Keratinocyte (primary cell): ENCODE measurements around the gene SYNJ1. TPM values are rescaled to one million over a fixed set of nuclear protein-coding genes. Genes with fewer than 3 reads are reported as not detected.

ENCODE experiments used
- DNase-seq: peaks from one replicate; pipeline ENCODE4 v3.0.0-alpha.2; 2011; ENCODE audit warnings: low read depth, missing footprints, low spot score
- FAIRE-seq: peaks from 2 replicates; lab custom pipeline; 2011; peaks lifted over from hg19 to GRCh38; lab: Jason Lieb, UNC
- H2AFZ ChIP-seq: 2 replicates; pipeline ENCODE4 v1.6.0; 2012; ENCODE audit warnings: low read length, control low read depth, inconsistent platforms; ENCODE audit not compliant: control insufficient read depth
- H3K27ac ChIP-seq: 2 replicates; pipeline ENCODE4 v1.5.1; 2011; ENCODE audit warnings: low read length; ENCODE audit not compliant: control insufficient read depth, insufficient read depth
- H3K27me3 ChIP-seq: 3 replicates; pipeline ENCODE4 v1.6.0; 2011; ENCODE audit warnings: low read length; ENCODE audit not compliant: control insufficient read depth, insufficient read depth; ENCODE audit errors: extremely low read depth
- H3K36me3 ChIP-seq, 2 experiments: 2 replicates in 1 of 2; 3 replicates in 1 of 2; pipeline ENCODE4 v1.5.1; 2011; ENCODE audit warnings: low read length in 2 of 2, mild to moderate bottlenecking in 1 of 2; ENCODE audit not compliant: control insufficient read depth in 2 of 2, insufficient read depth in 2 of 2; ENCODE audit errors: extremely low read depth in 1 of 2
- H3K4me1 ChIP-seq: 3 replicates; pipeline ENCODE4 v1.5.1; 2011; ENCODE audit warnings: low read length; ENCODE audit not compliant: control insufficient read depth, insufficient read depth; ENCODE audit errors: extremely low read depth
- H3K4me2 ChIP-seq: 3 replicates; pipeline ENCODE4 v1.6.0; 2011; ENCODE audit warnings: low read depth, low read length; ENCODE audit not compliant: control insufficient read depth, insufficient read depth; ENCODE audit errors: extremely low read depth
- H3K4me3 ChIP-seq, 3 experiments: fragments of 200-600 bp in 1 of 3; sonication (generic) in 1 of 3; 2 replicates in 2 of 3; 3 replicates in 1 of 3; pipeline ENCODE4 v1.5.1; 2011 to 2016; ENCODE audit warnings: low read length in 3 of 3, mild to moderate bottlenecking in 3 of 3, control low read depth in 2 of 3, inconsistent platforms in 1 of 3, low read depth in 1 of 3, mixed read lengths in 1 of 3, mixed run types in 1 of 3, moderate library complexity in 1 of 3; ENCODE audit not compliant: control insufficient read depth in 2 of 3, insufficient read depth in 2 of 3; ENCODE audit errors: extremely low read depth in 1 of 3
- H3K79me2 ChIP-seq: 2 replicates; pipeline ENCODE4 v1.6.0; 2012; ENCODE audit warnings: low read length; ENCODE audit not compliant: control insufficient read depth, insufficient read depth
- H3K9ac ChIP-seq: 3 replicates; pipeline ENCODE4 v1.6.0; 2011; ENCODE audit warnings: low read length; ENCODE audit not compliant: control insufficient read depth, insufficient read depth; ENCODE audit errors: extremely low read depth
- H3K9me1 ChIP-seq: 3 replicates; pipeline ENCODE4 v1.6.0; 2011; ENCODE audit warnings: low read length; ENCODE audit not compliant: control insufficient read depth, insufficient read depth; ENCODE audit errors: extremely low read depth
- H3K9me3 ChIP-seq: 2 replicates; pipeline ENCODE4 v1.5.1; 2012; ENCODE audit warnings: low read depth, low read length; ENCODE audit not compliant: control insufficient read depth
- H4K20me1 ChIP-seq: 3 replicates; pipeline ENCODE4 v1.6.0; 2011; ENCODE audit warnings: low read length; ENCODE audit not compliant: control insufficient read depth, insufficient read depth; ENCODE audit errors: extremely low read depth
- EZH2 ChIP-seq: IDR thresholded peaks from one replicate; pipeline ENCODE4 v1.6.1; 2012; ENCODE audit warnings: inconsistent platforms, mild to moderate bottlenecking, low read length, moderate library complexity
- dilution Hi-C: fragments of 300-500 bp; cut with MboI; formaldehyde crosslinking; loops from one replicate; pipeline ENCODE4 v1.7.0; 2020; ENCODE audit warnings: low sequenced_read_pairs; ENCODE audit not compliant: extremely low pct_ligation_motif_present
- polyA plus RNA-seq, 5 experiments: library from polyadenylated mRNA; depleted of rRNA in 3 of 5; stranded (reverse) in 3 of 5; stranded (forward) in 1 of 5; unstranded in 1 of 5; fragments of >200 nt; gene quantifications; 1 replicate in 1 of 5; 2 replicates in 3 of 5; 3 replicates in 1 of 5; pipeline versions ENCODE4 v1.2.1 to v1.2.3, GENCODE V29; 2011 to 2012; ENCODE audit warnings: missing spikeins in 2 of 5, low read depth in 1 of 5, low replicate concordance in 1 of 5
- TF ChIP-seq, protein P1 (sequence below), 3 experiments: IDR thresholded peaks in 1 of 3; conservative IDR thresholded peaks in 1 of 3; optimal IDR thresholded peaks in 1 of 3; 2 replicates in 2 of 3; 3 replicates in 1 of 3; pipeline versions ENCODE3 to v1.5.1; 2011; ENCODE audit warnings: low read length in 3 of 3, mild to moderate bottlenecking in 3 of 3, moderate library complexity in 2 of 3, control low read depth in 1 of 3, inconsistent platforms in 1 of 3; ENCODE audit not compliant: insufficient read depth in 2 of 3; ENCODE audit errors: extremely low read depth in 1 of 3

SYNJ1 gene
- polyA plus RNA-seq, 1 donor (not counting 4 experiments of a cell fraction or from before 2014, with no cell fraction given) = 4.9 TPM

DNA sequence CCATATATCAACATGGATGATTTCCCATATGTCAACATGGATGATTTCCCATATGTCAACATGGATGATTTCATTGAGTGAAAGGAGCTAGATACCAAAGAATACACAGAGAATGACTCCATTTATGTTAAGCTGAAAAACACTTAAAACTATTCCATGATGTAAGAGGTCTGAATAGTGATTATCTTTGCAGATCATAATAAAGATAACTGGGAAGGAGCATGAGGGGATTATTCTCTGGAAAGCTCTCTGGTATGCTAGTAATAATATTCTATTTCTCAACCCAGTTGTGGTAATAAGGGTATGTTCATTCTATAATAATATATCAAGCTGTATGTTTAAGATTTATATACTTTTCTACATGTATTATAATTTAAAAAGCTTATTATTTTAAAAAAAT is 14.1 kb downstream of the SYNJ1 start:
- H3K4me3 ChIP-seq = no peak overlapping the region
- H4K20me1 ChIP-seq = no peaks in the 10 kb centered on the region
- no peak for DNase-seq
- no peaks in the 10 kb centered on the region for H3K36me3 ChIP-seq
- dilution Hi-C loops = no loop called here
- H3K9me1 ChIP-seq = no peaks in the 10 kb centered on the region
- no peak overlapping the region for H3K9ac ChIP-seq
- no peaks in the 10 kb centered on the region for H3K27me3 ChIP-seq
- H3K79me2 ChIP-seq = no peaks in the 10 kb centered on the region
- peaks cover 4% of the 10 kb centered on the region for H3K4me1 ChIP-seq
- no peak for FAIRE-seq
- TF ChIP-seq, protein P1, sequence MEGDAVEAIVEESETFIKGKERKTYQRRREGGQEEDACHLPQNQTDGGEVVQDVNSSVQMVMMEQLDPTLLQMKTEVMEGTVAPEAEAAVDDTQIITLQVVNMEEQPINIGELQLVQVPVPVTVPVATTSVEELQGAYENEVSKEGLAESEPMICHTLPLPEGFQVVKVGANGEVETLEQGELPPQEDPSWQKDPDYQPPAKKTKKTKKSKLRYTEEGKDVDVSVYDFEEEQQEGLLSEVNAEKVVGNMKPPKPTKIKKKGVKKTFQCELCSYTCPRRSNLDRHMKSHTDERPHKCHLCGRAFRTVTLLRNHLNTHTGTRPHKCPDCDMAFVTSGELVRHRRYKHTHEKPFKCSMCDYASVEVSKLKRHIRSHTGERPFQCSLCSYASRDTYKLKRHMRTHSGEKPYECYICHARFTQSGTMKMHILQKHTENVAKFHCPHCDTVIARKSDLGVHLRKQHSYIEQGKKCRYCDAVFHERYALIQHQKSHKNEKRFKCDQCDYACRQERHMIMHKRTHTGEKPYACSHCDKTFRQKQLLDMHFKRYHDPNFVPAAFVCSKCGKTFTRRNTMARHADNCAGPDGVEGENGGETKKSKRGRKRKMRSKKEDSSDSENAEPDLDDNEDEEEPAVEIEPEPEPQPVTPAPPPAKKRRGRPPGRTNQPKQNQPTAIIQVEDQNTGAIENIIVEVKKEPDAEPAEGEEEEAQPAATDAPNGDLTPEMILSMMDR (optimal IDR thresholded peaks at IDR 0.05 in 1 of 3, IDR thresholded peaks at IDR 0.05 in 1 of 3, conservative IDR thresholded peaks at IDR 0.05 in 1 of 3; ENCODE audit: extremely low read depth in 1 of 3, insufficient read depth in 2 of 3, low read length in 3 of 3) = no peak
- TF ChIP-seq EZH2 = no peak
- no peak overlapping the region for H3K27ac ChIP-seq
- no peaks in the 10 kb centered on the region for H3K9me3 ChIP-seq
- no peak overlapping the region for H2AFZ ChIP-seq
- H3K4me2 ChIP-seq = no peak overlapping the region

DNA sequence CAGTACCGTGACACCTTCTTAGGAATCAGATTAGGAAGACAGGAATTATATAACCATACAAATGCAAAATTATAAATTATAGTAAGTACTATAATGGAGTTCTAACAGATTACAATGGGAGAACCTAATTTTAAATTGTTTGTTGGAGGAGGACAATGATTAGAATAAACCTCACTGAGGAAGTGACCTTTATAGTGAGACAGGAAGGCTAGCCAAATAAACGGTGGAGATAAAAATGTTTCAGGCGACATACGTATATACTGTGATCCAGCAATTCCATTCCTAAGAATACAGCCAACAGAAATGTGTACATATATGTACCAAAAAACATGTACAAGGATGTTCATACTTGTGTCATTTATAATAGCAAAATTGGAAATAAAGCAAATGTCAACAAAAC is 15.2 kb downstream of the SYNJ1 start:
- dilution Hi-C loops = no loop called here

More for the DNA sequence above, 15.2 kb downstream of the SYNJ1 start:
- Histone ChIP-seq H3K79me2 (no peaks in the 10 kb centered on the region), H2AFZ (no peak overlapping the region), H3K27ac (no peak overlapping the region), H4K20me1 (no peaks in the 10 kb centered on the region), H3K9ac (no peak overlapping the region), H3K27me3 (no peaks in the 10 kb centered on the region), H3K9me1 (no peaks in the 10 kb centered on the region), H3K9me3 (no peaks in the 10 kb centered on the region), H3K4me3 (no peak overlapping the region), H3K4me1 (no peaks in the 10 kb centered on the region), H3K4me2 (no peak overlapping the region), H3K36me3 (no peaks in the 10 kb centered on the region)
- FAIRE-seq (no peak), DNase-seq (no peak)
- TF ChIP-seq EZH2 = no peak
- TF ChIP-seq, protein P1 (optimal IDR thresholded peaks at IDR 0.05 in 1 of 3, IDR thresholded peaks at IDR 0.05 in 1 of 3, conservative IDR thresholded peaks at IDR 0.05 in 1 of 3; ENCODE audit: extremely low read depth in 1 of 3, insufficient read depth in 2 of 3, low read length in 3 of 3) = no peak
